Aorta (tissue), 5 donors: ENCODE data around the gene MKRN1. TPM values are rescaled to one million over a fixed set of nuclear protein-coding genes. Genes with fewer than 3 reads are reported as not detected.
"Not testable (repeated sequence)": the region's sequence is repeated elsewhere in the genome, so short reads cannot be mapped to it uniquely, and the experiment has no call there.

Experiments
- ATAC-seq: fragments of 200-7000 bp; cut with Tn5 transposase; one replicate; pipeline ENCODE4 v1.9.1; 2022; ENCODE audit warnings: moderate library complexity; ENCODE audit not compliant: low FRiP score
- DNase-seq, 2 donors: peaks; one replicate each; pipeline ENCODE4 v3.0.0-alpha.2; 2020
- H3K27ac ChIP-seq, 2 donors: one replicate each; pipeline ENCODE4 v1.5.1; 2013; ENCODE audit warnings: low read length in 2 of 2, mild to moderate bottlenecking in 2 of 2, moderate library complexity in 2 of 2, control low read depth in 1 of 2, inconsistent platforms in 1 of 2, low read depth in 1 of 2
- H3K27me3 ChIP-seq, 2 donors: one replicate each; pipeline ENCODE4 v1.6.1; 2013; ENCODE audit warnings: control low read depth in 1 of 2, low read length in 1 of 2, mild to moderate bottlenecking in 1 of 2, moderate library complexity in 1 of 2; ENCODE audit not compliant: insufficient read depth in 2 of 2, control insufficient read depth in 1 of 2
- H3K36me3 ChIP-seq, 2 donors: one replicate each; pipeline ENCODE4 v1.6.1; 2013; ENCODE audit warnings: control low read depth in 1 of 2, low read length in 1 of 2, mild to moderate bottlenecking in 1 of 2; ENCODE audit not compliant: insufficient read depth in 2 of 2, control insufficient read depth in 1 of 2
- H3K4me1 ChIP-seq, 2 donors: one replicate each; pipeline ENCODE4 v1.6.1; 2013; ENCODE audit warnings: low read length in 2 of 2, control low read depth in 1 of 2, mild to moderate bottlenecking in 1 of 2, moderate library complexity in 1 of 2; ENCODE audit not compliant: insufficient read depth in 2 of 2, control insufficient read depth in 1 of 2
- H3K4me3 ChIP-seq, 2 donors: one replicate each; pipeline ENCODE4 v1.5.1; 2013; ENCODE audit warnings: low read length in 2 of 2, control low read depth in 1 of 2, mild to moderate bottlenecking in 1 of 2
- H3K9me3 ChIP-seq: one replicate; pipeline ENCODE4 v1.6.1; 2013; ENCODE audit warnings: mild to moderate bottlenecking, low read length; ENCODE audit not compliant: control insufficient read depth
- WGBS, 2 donors: extraction: QIAGEN DNeasy Blood & Tissue Kit; methylation state at CpG; one replicate each; pipeline ENCODE4 v1.1.7; 2013; 5-methylcytosine and 5-hydroxymethylcytosine counted together
- intact Hi-C, 2 donors: fragments of 100-400 bp; cut with DNase I; formaldehyde crosslinking; loops; one replicate each; pipeline versions ENCODE4 v1.14.2 to v1.15.0; 2022
- polyA plus RNA-seq, 2 donors: library from polyadenylated mRNA; stranded (reverse); fragments of 200-250 nt; gene quantifications; one replicate each; pipeline ENCODE4 v1.2.3, GENCODE V29; 2013
- total RNA-seq, 2 donors: library from RNA; stranded (reverse); fragmentation: NEBNext Ultra II Directional; extraction: Animal tissue kit (Norgen Biotek cat#: 25700); gene quantifications; one replicate each; pipeline ENCODE4 v1.2.1, GENCODE V29; 2021
- donor health status: healthy with polysubstance abuse.
- donor health status: Bipolar disorder and iron deficiency.
- donor health status: DM: no; HTN: no; CAD: no.
- donor health status: DM: no; HTN: no; CAD: no.
- donor health status: DM: yes; HTN: yes; CAD: no.

MKRN1 gene
- total and polyA plus RNA-seq, 4 donors, result 51.2 to 69.2 (median 60.2) TPM

DNA sequence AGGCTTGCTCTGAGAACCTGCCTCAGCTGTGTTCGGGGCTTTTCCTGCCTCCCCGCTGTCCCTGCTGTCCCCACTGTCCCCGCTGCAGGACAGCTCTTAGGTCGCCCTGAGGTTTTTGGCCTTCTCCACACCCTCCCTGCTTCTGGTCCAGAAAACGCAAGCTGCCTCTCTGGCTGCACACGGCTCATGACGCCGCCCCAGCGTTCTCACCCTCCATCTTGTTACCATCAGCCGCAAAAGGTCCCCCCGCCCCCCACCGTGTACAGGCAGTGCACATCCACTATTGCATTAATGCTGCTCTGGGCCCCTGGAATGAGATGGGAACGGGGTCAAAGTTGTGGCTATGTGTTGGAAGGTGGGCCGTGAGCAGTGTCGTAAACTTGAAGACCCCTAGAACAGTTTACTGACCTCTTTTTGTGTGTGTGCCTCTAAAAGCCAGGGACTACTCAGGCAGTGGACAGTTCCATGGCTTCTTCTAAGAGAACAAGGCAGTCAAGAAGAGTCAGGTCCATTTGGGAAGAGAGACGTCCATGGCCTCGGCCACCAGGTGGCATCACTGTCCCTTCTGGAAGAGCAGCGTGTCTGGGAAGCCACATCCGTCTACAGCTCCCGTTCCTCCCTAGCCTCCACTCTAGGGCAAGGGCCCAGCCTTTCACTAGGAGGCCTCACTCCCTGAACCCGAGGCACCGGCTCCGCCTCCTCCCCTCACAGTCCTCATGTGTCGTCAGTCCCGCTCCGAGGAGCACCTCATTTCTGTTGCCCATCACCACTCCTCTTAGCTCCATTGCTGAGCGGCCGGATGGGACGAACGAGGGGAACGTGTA lies 38.5 kb upstream of the MKRN1 start:
- ATAC-seq, result peak; percentile 94
- no peak overlapping the region for H3K4me3 ChIP-seq
- 51 to 52% methylated on average over 31 of the region's 31 CpGs for WGBS, 2 donors

GRCh38 chr7:140512317-140513000 lies 33.2 kb upstream of the MKRN1 start:
- intact Hi-C loops, result no loop called here
- Histone ChIP-seq H3K4me3 (no peak overlapping the region), H3K27me3 (no peaks in the 10 kb centered on the region), H3K27ac (no peak overlapping the region), H3K36me3 (no peaks in the 10 kb centered on the region), H3K4me1 (no peaks in the 10 kb centered on the region), H3K9me3 (no peaks in the 10 kb centered on the region)
- ATAC-seq, result no peak
- WGBS, 2 donors, result 40 to 44% methylated on average over 9 of the region's 9 CpGs
- no peak for DNase-seq

More for the DNA sequence above, 38.5 kb upstream of the MKRN1 start:
- no peaks in the 10 kb centered on the region for H3K9me3 ChIP-seq
- no peak overlapping the region for H3K27ac ChIP-seq
- H3K27me3 ChIP-seq, result no peaks in the 10 kb centered on the region
- intact Hi-C loops, result loop anchor here (1.0 to 2.0 kb wide), 2 partner anchors 135 to 136 kb away; no protein-coding TSS in a partner anchor
- H3K4me1 ChIP-seq, result no peaks in the 10 kb centered on the region
- no peaks in the 10 kb centered on the region for H3K36me3 ChIP-seq
- DNase-seq, result peak; percentile 91 to 96

GRCh38 chr7:140509789-140510188 lies 30.5 kb upstream of the MKRN1 start:
- Histone ChIP-seq H3K27me3 (no peaks in the 10 kb centered on the region), H3K27ac (no peak overlapping the region), H3K4me3 (no peak overlapping the region), H3K36me3 (no peaks in the 10 kb centered on the region), H3K4me1 (no peaks in the 10 kb centered on the region), H3K9me3 (no peaks in the 10 kb centered on the region)
- no peak for ATAC-seq
- intact Hi-C loops, result no loop called here
- no peak for DNase-seq
- WGBS, 2 donors, result 70 to 85% methylated on average over 4 to 5 of the region's 5 CpGs

- ATAC-seq, H3K9me3 ChIP-seq: not testable (repeated sequence)
- 76 to 82% methylated on average over 6 of the region's 6 CpGs for WGBS, 2 donors
Measured at GRCh38 chr7:140507556-140507955, 28.3 kb upstream of the MKRN1 start.

DNA sequence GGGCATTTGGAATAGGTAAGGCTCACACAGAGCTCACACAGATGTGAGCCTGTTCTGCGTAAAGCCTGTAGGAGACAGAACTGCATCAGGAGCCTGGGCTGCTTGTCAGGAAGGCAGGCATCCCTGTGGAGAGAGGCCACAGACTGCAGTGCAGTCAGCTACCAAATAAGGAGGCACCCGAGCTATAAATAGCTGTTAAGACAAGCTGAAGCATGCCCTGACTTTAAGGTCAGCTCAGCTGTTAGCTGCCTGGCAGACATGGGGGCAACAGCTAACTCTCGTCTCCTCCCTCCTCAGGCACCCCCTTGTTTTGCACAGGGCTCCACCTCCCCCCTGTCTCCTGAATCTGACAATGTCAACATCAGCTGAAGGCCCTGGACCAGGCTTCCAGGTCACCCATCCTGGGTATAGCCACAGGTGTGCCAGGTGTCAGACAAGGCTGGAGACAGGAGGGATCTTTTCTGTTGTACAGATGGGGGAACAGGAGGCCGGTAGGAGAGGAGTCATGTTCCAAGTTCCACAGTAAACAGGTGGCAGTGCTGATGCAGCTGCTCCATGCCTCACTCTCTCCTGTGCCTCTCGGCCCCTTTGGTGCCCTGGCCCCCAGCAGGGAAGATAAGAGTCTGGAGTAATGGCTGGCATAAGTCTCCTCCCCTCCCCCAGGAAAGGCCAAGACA lies 27.6 kb upstream of the MKRN1 start:
- Histone ChIP-seq H3K36me3 (no peaks in the 10 kb centered on the region), H3K4me3 (no peak overlapping the region), H3K4me1 (no peaks in the 10 kb centered on the region), H3K27ac (peak overlapping the region in 1 of 2 donors; percentile 39), H3K9me3 (no peaks in the 10 kb centered on the region), H3K27me3 (no peaks in the 10 kb centered on the region)
- ATAC-seq (peak; percentile 82), DNase-seq (peak in 1 of 2 donors; percentile 49)
- intact Hi-C loops, result no loop called here
- 6 to 12% methylated on average over 5 of the region's 5 CpGs for WGBS, 2 donors

More at GRCh38 chr7:140507556-140507955, 28.3 kb upstream of the MKRN1 start:
- H3K36me3 ChIP-seq, H3K27ac ChIP-seq, H3K4me3 ChIP-seq, intact Hi-C loops, H3K4me1 ChIP-seq, H3K27me3 ChIP-seq, DNase-seq: not testable (repeated sequence)

- H3K27ac ChIP-seq, result no peak overlapping the region
- WGBS, 2 donors, result 84 to 86% methylated on average over 5 of the region's 5 CpGs
- DNase-seq (no peak), ATAC-seq (no peak)
- no peaks in the 10 kb centered on the region for H3K4me1 ChIP-seq
- H3K4me3 ChIP-seq, result no peak overlapping the region
- H3K27me3 ChIP-seq, result no peaks in the 10 kb centered on the region
- intact Hi-C loops, result no loop called here
- H3K9me3 ChIP-seq, result no peaks in the 10 kb centered on the region
- no peaks in the 10 kb centered on the region for H3K36me3 ChIP-seq
Measured at GRCh38 chr7:140501966-140502365, 22.7 kb upstream of the MKRN1 start.

GRCh38 chr7:140497807-140498206 lies 18.5 kb upstream of the MKRN1 start:
- intact Hi-C loops, H3K27ac ChIP-seq, H3K36me3 ChIP-seq, H3K4me3 ChIP-seq, H3K27me3 ChIP-seq, H3K9me3 ChIP-seq, DNase-seq, ATAC-seq, H3K4me1 ChIP-seq: not testable (repeated sequence)
- 97% methylated on average over 7 of the region's 7 CpGs for WGBS, 2 donors

GRCh38 chr7:140497241-140497769 lies 18.0 kb upstream of the MKRN1 start:
- H3K9me3 ChIP-seq, result no peaks in the 10 kb centered on the region
- H3K36me3 ChIP-seq, result no peaks in the 10 kb centered on the region
- H3K4me1 ChIP-seq, result no peaks in the 10 kb centered on the region
- 76 to 78% methylated on average over 5 of the region's 5 CpGs for WGBS, 2 donors
- no peaks in the 10 kb centered on the region for H3K27me3 ChIP-seq
- ATAC-seq (no peak), DNase-seq (no peak)
- intact Hi-C loops, result no loop called here
- no peak overlapping the region for H3K27ac ChIP-seq
- no peak overlapping the region for H3K4me3 ChIP-seq
